Calu3 (cell line): ENCODE measurements around the gene PDLIM4. TPM values are rescaled to one million over a fixed set of nuclear protein-coding genes. Genes with fewer than 3 reads are reported as not detected.

Experiments
- BruUV-seq: library from RNA; stranded (reverse); fragments of 400-500 nt; replicated peaks from 2 replicates; lab custom pipeline; 2021; lab: Mats Ljungman, UMichigan
- CTCF ChIA-PET: fragments of 300-600 bp; sonication (Branson Sonifier 250); formaldehyde crosslinking; loops from one replicate; lab custom pipeline; 2022; ENCODE audit warnings: antibody characterized with exemption; lab: Charles Lee
- DNase-seq: peaks from one replicate; pipeline ENCODE4 v3.0.0; 2022
- H3K27ac Mint-ChIP-seq: one replicate; pipeline ENCODE4 v1.8.0; 2022; ENCODE audit warnings: mixed read lengths; ENCODE audit not compliant: unreplicated experiment
- H3K27me3 Mint-ChIP-seq: one replicate; pipeline ENCODE4 v1.8.0; 2022; ENCODE audit warnings: mixed read lengths; ENCODE audit not compliant: unreplicated experiment
- H3K36me3 Mint-ChIP-seq: one replicate; pipeline ENCODE4 v1.8.0; 2022; ENCODE audit warnings: mild to moderate bottlenecking, moderate library complexity, mixed read lengths; ENCODE audit not compliant: insufficient read depth, unreplicated experiment
- H3K4me1 Mint-ChIP-seq: one replicate; pipeline ENCODE4 v1.8.0; 2022; ENCODE audit warnings: mild to moderate bottlenecking, low read depth, mixed read lengths; ENCODE audit not compliant: unreplicated experiment
- H3K4me3 Mint-ChIP-seq: one replicate; pipeline ENCODE4 v1.8.0; 2022; ENCODE audit warnings: mild to moderate bottlenecking, low read depth, moderate library complexity, mixed read lengths; ENCODE audit not compliant: unreplicated experiment
- H3K9me3 Mint-ChIP-seq: one replicate; pipeline ENCODE4 v1.8.0; 2022; ENCODE audit warnings: low read depth, mixed read lengths; ENCODE audit not compliant: unreplicated experiment
- intact Hi-C: fragments of 100-400 bp; cut with micrococcal nuclease; formaldehyde crosslinking; loops from one replicate; pipeline ENCODE4 v1.10.0; 2022; ENCODE audit not compliant: unreplicated experiment
- microRNA-seq: library from miRNA; unstranded; fragments of <30 nt; microRNA quantifications from one replicate; pipeline ENCODE4 v1.2.0, GENCODE V29; 2022
- total RNA-seq: library from RNA; stranded (reverse); gene quantifications from 2 replicates; pipeline ENCODE4 v1.2.3, GENCODE V29; 2022
- TF ChIP-seq, protein P1 (sequence below): fragments of 200-600 bp; IDR thresholded peaks from one replicate; pipeline ENCODE4 v1.8.0; 2022; ENCODE audit warnings: antibody characterized with exemption; ENCODE audit not compliant: unreplicated experiment

PDLIM4 gene
- total RNA-seq, 1 experiment from 2014 or later: 20.8 TPM

DNA sequence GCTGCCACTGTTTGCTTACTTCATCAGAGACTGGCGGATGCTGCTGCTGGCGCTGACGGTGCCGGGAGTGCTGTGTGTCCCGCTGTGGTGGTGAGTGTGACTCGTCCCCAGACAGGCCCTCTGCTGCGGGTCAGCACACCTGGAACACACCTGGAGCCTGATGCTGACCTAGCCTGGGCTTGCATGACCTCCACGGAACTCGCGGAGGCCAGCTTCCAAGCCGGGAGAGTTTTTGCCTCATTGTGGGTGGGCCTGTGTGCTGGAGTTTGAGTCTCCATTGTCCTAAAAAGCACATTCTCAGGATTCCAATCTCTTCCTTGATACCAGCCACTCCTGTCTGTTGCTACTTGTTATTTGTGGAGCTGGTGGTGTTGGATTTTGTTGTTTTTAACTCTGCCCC lies 64.8 kb downstream of the PDLIM4 start:
- DNase-seq: no peak
- no peaks in the 10 kb centered on the region for H3K4me1 Mint-ChIP-seq
- H3K4me3 Mint-ChIP-seq: no peak overlapping the region
- TF ChIP-seq, protein P1, sequence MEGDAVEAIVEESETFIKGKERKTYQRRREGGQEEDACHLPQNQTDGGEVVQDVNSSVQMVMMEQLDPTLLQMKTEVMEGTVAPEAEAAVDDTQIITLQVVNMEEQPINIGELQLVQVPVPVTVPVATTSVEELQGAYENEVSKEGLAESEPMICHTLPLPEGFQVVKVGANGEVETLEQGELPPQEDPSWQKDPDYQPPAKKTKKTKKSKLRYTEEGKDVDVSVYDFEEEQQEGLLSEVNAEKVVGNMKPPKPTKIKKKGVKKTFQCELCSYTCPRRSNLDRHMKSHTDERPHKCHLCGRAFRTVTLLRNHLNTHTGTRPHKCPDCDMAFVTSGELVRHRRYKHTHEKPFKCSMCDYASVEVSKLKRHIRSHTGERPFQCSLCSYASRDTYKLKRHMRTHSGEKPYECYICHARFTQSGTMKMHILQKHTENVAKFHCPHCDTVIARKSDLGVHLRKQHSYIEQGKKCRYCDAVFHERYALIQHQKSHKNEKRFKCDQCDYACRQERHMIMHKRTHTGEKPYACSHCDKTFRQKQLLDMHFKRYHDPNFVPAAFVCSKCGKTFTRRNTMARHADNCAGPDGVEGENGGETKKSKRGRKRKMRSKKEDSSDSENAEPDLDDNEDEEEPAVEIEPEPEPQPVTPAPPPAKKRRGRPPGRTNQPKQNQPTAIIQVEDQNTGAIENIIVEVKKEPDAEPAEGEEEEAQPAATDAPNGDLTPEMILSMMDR: no peak
- no peaks in the 10 kb centered on the region for H3K27me3 Mint-ChIP-seq
- no peak overlapping the region for H3K27ac Mint-ChIP-seq
- no TSS peak for BruUV-seq
- H3K9me3 Mint-ChIP-seq: no peaks in the 10 kb centered on the region
- H3K36me3 Mint-ChIP-seq: no peaks in the 10 kb centered on the region
- intact Hi-C loops: no loop called here
- CTCF ChIA-PET: no interaction called here

Small RNAs within 50 kb of the gene (microRNA-seq; reads per million reads assigned to microRNA genes)
- gene MIR6830: not detected

Other genes with a start within 250 kb of the PDLIM4 start
- gene ACSL6, start 246.0 kb upstream of the PDLIM4 start, total RNA-seq: 0.24 and 0.86 TPM in 2 replicates
- not detected in 2 replicates for gene IL3, start 197.0 kb upstream of the PDLIM4 start, total RNA-seq
- gene CSF2, start 183.9 kb upstream of the PDLIM4 start, total RNA-seq: 0.80 TPM in 1 of 2 replicates, not detected in the other
- gene P4HA2, start 29.8 kb upstream of the PDLIM4 start, total RNA-seq: 45.1 and 51.8 TPM in 2 replicates
- 3.0 and 3.1 TPM in 2 replicates for gene SLC22A4, start 36.7 kb downstream of the PDLIM4 start, total RNA-seq
- 24.6 and 25.4 TPM in 2 replicates for gene SLC22A5, start 112.0 kb downstream of the PDLIM4 start, total RNA-seq
- 64.0 and 82.4 TPM in 2 replicates for gene IRF1, start 233.1 kb downstream of the PDLIM4 start, total RNA-seq